ENCODE measurements around the gene NR3C2.

DNA sequence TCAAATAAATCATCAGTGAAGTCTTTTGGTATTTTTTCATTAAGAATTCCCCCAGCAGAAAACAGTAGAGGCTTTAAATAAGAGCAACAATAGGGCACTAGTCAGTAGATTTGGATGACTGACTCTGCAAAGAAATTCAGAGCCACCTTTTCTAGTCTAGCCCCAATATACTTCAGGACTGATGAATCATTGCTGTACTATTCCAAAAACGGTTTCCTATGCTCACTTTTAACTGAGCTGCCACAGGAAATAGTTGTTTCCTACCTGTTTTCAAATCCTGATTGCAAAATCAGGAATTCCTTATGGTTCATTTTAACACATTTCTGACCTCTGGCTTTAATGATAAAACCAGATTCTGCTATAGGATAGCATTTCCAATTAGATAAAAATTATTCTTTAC is 171.6 kb downstream of the NR3C2 start:
- no peak for TF ChIP-seq CTCF (conservative IDR thresholded peaks at IDR 0.05; ENCODE audit: low read length)
- no peak for TF ChIP-seq EZH2phosphoT487 (IDR thresholded peaks at IDR 0.05; ENCODE audit: borderline replicate concordance, low read depth, low read length)

Data from OCI-LY7 (cell line).